ENCODE measurements around the gene DLG2. TPM values are rescaled to one million over a fixed set of nuclear protein-coding genes. Genes with fewer than 3 reads are reported as not detected.

The DLG2 gene
- total RNA-seq, 1 experiment from 2014 or later: 17.5 TPM

DNA sequence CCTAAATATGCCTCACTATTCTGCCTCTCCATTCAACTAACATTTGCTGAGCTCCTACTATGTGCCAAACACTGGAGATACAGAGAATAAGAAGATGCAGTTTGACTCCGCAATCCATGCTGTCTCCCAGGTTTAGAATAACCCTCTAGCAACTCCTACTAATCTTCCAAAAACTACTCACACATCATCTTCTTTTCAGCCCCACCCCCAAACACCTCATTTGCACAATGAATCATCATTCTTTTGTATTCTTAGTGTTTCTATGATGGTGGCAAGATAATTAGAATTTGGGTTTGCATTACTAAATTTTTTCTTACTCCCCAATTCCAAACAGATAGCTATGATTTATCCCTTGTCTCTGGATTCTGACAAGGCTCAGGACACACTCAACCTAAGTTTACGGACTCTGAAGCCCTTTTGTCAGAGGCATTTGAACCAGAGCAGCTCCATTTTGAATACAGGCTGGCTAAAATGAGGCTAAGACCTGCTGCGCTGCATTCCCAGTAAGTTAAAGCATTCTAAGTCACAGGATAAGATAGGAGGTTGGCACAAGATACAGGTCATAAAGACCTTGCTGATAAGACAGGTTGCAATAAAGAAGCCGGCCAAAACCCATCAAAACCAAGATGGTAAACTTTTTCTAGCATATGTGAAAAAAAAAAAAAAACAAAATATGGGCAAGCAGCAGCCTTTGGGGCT is 1038.9 kb downstream of the DLG2 start:
- no peak for DNase-seq (ENCODE audit: low spot score)
- Mint-ChIP-seq H3K4me1 (peaks cover 17% of the 10 kb centered on the region), H3K27me3 (ENCODE audit: low read depth) (peaks cover 5% of the 10 kb centered on the region), H3K9me3 (no peaks in the 10 kb centered on the region), H3K36me3 (no peaks in the 10 kb centered on the region), H3K4me3 (no peak overlapping the region), H3K27ac (no peak overlapping the region)
- TF ChIP-seq, protein P1, sequence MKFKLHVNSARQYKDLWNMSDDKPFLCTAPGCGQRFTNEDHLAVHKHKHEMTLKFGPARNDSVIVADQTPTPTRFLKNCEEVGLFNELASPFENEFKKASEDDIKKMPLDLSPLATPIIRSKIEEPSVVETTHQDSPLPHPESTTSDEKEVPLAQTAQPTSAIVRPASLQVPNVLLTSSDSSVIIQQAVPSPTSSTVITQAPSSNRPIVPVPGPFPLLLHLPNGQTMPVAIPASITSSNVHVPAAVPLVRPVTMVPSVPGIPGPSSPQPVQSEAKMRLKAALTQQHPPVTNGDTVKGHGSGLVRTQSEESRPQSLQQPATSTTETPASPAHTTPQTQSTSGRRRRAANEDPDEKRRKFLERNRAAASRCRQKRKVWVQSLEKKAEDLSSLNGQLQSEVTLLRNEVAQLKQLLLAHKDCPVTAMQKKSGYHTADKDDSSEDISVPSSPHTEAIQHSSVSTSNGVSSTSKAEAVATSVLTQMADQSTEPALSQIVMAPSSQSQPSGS (CRISPR knock-in tag; IDR thresholded peaks at IDR 0.05; ENCODE audit: borderline replicate concordance, low read depth): no peak
- ChIA-PET POLR2A (no interaction called here), CTCF (no interaction called here)
- ATAC-seq: no peak

DNA sequence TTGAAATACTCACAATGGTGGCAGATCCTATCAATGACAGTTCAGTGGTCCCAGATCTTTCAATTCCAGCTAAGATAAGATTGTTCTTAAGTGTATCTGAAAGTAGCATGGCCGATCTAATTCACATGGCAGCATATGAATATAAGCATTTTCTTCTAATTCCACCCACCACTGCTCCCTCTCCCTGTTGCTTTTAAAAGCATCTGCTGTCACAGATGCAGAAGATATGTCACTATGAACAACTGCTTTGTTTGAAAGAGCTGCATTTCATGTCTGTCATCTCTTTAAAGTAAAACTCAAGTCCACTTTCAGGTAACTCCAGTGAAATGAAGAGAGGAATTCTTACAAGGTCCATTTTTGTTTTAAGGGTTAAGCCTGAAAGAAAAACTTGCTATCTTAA is 1044.0 kb downstream of the DLG2 start:
- H3K27me3 Mint-ChIP-seq (ENCODE audit: low read depth): no peaks in the 10 kb centered on the region
- ATAC-seq (no peak), DNase-seq (ENCODE audit: low spot score) (no peak)
- ChIA-PET POLR2A (no interaction called here), CTCF (no interaction called here)
- H3K36me3 Mint-ChIP-seq: peaks cover 2% of the 10 kb centered on the region; the same call in 1 of the 2 replicates
- peaks cover 10% of the 10 kb centered on the region for H3K4me1 Mint-ChIP-seq
- no peak for TF ChIP-seq PREB (CRISPR knock-in tag; IDR thresholded peaks at IDR 0.05; ENCODE audit: borderline replicate concordance)
- TF ChIP-seq, protein P2, sequence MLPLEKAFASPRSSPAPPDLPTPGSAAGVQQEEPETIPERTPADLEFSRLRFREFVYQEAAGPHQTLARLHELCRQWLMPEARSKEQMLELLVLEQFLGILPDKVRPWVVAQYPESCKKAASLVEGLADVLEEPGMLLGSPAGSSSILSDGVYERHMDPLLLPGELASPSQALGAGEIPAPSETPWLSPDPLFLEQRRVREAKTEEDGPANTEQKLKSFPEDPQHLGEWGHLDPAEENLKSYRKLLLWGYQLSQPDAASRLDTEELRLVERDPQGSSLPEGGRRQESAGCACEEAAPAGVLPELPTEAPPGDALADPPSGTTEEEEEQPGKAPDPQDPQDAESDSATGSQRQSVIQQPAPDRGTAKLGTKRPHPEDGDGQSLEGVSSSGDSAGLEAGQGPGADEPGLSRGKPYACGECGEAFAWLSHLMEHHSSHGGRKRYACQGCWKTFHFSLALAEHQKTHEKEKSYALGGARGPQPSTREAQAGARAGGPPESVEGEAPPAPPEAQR (CRISPR knock-in tag; IDR thresholded peaks at IDR 0.05): no peak
- no peak for TF ChIP-seq PRRX2 (CRISPR knock-in tag; IDR thresholded peaks at IDR 0.05)
- TF ChIP-seq FOXP1 (CRISPR knock-in tag; IDR thresholded peaks at IDR 0.05; ENCODE audit: borderline replicate concordance): no peak
- TF ChIP-seq ERG (CRISPR knock-in tag; IDR thresholded peaks at IDR 0.05): no peak
- TF ChIP-seq PRDM15 (CRISPR knock-in tag; IDR thresholded peaks at IDR 0.05): no peak
- H3K27ac Mint-ChIP-seq: no peak overlapping the region
- H3K9me3 Mint-ChIP-seq: peaks cover 5% of the 10 kb centered on the region; the same call in 1 of the 2 replicates
- no peak overlapping the region for H3K4me3 Mint-ChIP-seq

- POLR2A ChIA-PET: no interaction called here
- CTCF ChIA-PET: interaction anchor here (0.7 to 1.9 kb wide), 4 partner anchors 16 to 567 kb away, joined by 3 to 6 read pairs (median 4); no protein-coding TSS in a partner anchor
- H3K27me3 Mint-ChIP-seq (ENCODE audit: low read depth): no peaks in the 10 kb centered on the region; the same call in 1 of the 2 replicates
- no peak overlapping the region for H3K27ac Mint-ChIP-seq
- peaks cover 19% of the 10 kb centered on the region for H3K9me3 Mint-ChIP-seq
- ATAC-seq (no peak), DNase-seq (ENCODE audit: low spot score) (no peak)
- H3K36me3 Mint-ChIP-seq: peaks cover 12% of the 10 kb centered on the region
- H3K4me3 Mint-ChIP-seq: no peak overlapping the region
- peaks cover 7% of the 10 kb centered on the region for H3K4me1 Mint-ChIP-seq
- no peak for TF ChIP-seq E2F4 (CRISPR knock-in tag; IDR thresholded peaks at IDR 0.05; ENCODE audit: borderline replicate concordance, low read depth)
- TF ChIP-seq ZNF416 (CRISPR knock-in tag; IDR thresholded peaks at IDR 0.05): no peak
- TF ChIP-seq ZNF219 (CRISPR knock-in tag; IDR thresholded peaks at IDR 0.05; ENCODE audit: borderline replicate concordance): no peak
- no peak for TF ChIP-seq PRDM15 (CRISPR knock-in tag; IDR thresholded peaks at IDR 0.05)
- no peak for TF ChIP-seq E2F5 (CRISPR knock-in tag; IDR thresholded peaks at IDR 0.05)
- TF ChIP-seq NFYB (CRISPR knock-in tag; conservative IDR thresholded peaks at IDR 0.05; ENCODE audit: low read depth): no peak
- TF ChIP-seq EMX1 (CRISPR knock-in tag; IDR thresholded peaks at IDR 0.05): no peak
- TF ChIP-seq ESRRA (CRISPR knock-in tag; IDR thresholded peaks at IDR 0.05; ENCODE audit: borderline replicate concordance): no peak
- TF ChIP-seq MXD4 (CRISPR knock-in tag; IDR thresholded peaks at IDR 0.05; ENCODE audit: borderline replicate concordance): no peak
These were observed 1046.1 kb downstream of the DLG2 start for GRCh38 chr11:84581083-84581482.

Data from WTC11 (cell line).